Parathyroid adenoma (tissue), 2 donors: ENCODE measurements around the gene KLRF2.

Source experiments
- H2AFZ ChIP-seq: fragments of 300-600 bp; sonication (generic); one replicate; pipeline ENCODE4 v1.7.0; 2017; ENCODE audit warnings: antibody characterized with exemption, mild to moderate bottlenecking
- H3K27ac ChIP-seq: fragments of 300-600 bp; sonication (generic); one replicate; pipeline ENCODE4 v1.7.0; 2017
- H3K27me3 ChIP-seq: fragments of 300-600 bp; sonication (generic); one replicate; pipeline ENCODE4 v1.7.0; 2017; ENCODE audit warnings: low read length; ENCODE audit not compliant: control insufficient read depth, insufficient read depth
- H3K36me3 ChIP-seq: fragments of 300-600 bp; sonication (generic); one replicate; pipeline ENCODE4 v1.7.0; 2017; ENCODE audit warnings: low read length; ENCODE audit not compliant: control insufficient read depth, insufficient read depth
- H3K4me1 ChIP-seq: fragments of 300-600 bp; sonication (generic); one replicate; pipeline ENCODE4 v1.7.0; 2017; ENCODE audit warnings: control low read depth
- H3K4me2 ChIP-seq: fragments of 300-600 bp; sonication (generic); one replicate; pipeline ENCODE4 v1.7.0; 2017; ENCODE audit warnings: low read length
- H3K4me3 ChIP-seq: fragments of 300-600 bp; sonication (generic); one replicate; pipeline ENCODE4 v1.7.0; 2017; ENCODE audit warnings: low read depth, low read length
- H3K79me2 ChIP-seq: fragments of 300-600 bp; sonication (generic); one replicate; pipeline ENCODE4 v1.7.0; 2017; ENCODE audit warnings: control low read depth
- H3K9ac ChIP-seq: fragments of 300-600 bp; sonication (generic); one replicate; pipeline ENCODE4 v1.7.0; 2017; ENCODE audit warnings: mild to moderate bottlenecking
- H3K9me3 ChIP-seq: fragments of 300-600 bp; sonication (generic); one replicate; pipeline ENCODE4 v1.7.0; 2017; ENCODE audit warnings: low read length; ENCODE audit not compliant: control insufficient read depth
- TF ChIP-seq, protein P1 (sequence below): fragments of 300-600 bp; sonication (generic); IDR thresholded peaks from one replicate; pipeline ENCODE4 v1.7.0; 2017; ENCODE audit warnings: antibody characterized with exemption, mild to moderate bottlenecking
- donor health status: primary hyperparathyroidism.

Gene KLRF2

GRCh38 chr12:9931245-9931644, 50.0 kb downstream of the KLRF2 start:
- Histone ChIP-seq H3K4me2 (no peak overlapping the region), H3K36me3 (no peaks in the 10 kb centered on the region), H3K4me1 (peaks cover 2% of the 10 kb centered on the region), H3K4me3 (no peak overlapping the region), H2AFZ (no peak overlapping the region), H3K27ac (no peak overlapping the region), H3K9me3 (no peaks in the 10 kb centered on the region), H3K79me2 (no peaks in the 10 kb centered on the region), H3K27me3 (no peaks in the 10 kb centered on the region), H3K9ac (no peak overlapping the region)
- TF ChIP-seq, protein P1, sequence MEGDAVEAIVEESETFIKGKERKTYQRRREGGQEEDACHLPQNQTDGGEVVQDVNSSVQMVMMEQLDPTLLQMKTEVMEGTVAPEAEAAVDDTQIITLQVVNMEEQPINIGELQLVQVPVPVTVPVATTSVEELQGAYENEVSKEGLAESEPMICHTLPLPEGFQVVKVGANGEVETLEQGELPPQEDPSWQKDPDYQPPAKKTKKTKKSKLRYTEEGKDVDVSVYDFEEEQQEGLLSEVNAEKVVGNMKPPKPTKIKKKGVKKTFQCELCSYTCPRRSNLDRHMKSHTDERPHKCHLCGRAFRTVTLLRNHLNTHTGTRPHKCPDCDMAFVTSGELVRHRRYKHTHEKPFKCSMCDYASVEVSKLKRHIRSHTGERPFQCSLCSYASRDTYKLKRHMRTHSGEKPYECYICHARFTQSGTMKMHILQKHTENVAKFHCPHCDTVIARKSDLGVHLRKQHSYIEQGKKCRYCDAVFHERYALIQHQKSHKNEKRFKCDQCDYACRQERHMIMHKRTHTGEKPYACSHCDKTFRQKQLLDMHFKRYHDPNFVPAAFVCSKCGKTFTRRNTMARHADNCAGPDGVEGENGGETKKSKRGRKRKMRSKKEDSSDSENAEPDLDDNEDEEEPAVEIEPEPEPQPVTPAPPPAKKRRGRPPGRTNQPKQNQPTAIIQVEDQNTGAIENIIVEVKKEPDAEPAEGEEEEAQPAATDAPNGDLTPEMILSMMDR, result no peak

- Histone ChIP-seq H3K4me1 (peaks cover 2% of the 10 kb centered on the region), H3K9me3 (no peaks in the 10 kb centered on the region), H3K4me2 (no peak within 1 kb of the TSS), H3K79me2 (no peaks in the 10 kb centered on the region), H3K27ac (no peak within 1 kb of the TSS), H3K36me3 (no peaks in the 10 kb centered on the region), H3K27me3 (no peaks in the 10 kb centered on the region), H2AFZ (no peak within 1 kb of the TSS), H3K9ac (no peak within 1 kb of the TSS), H3K4me3 (no peak within 1 kb of the TSS)
- TF ChIP-seq, protein P1, result no peak
Observed at GRCh38 chr12:9932270-9932669, 51.0 kb downstream of the KLRF2 start, which contains the start of gene CLEC2A. Gene CLEC2A (minus strand): TSS chr12:9932370. CDS start chr12:9932329, 41 bp downstream.

DNA sequence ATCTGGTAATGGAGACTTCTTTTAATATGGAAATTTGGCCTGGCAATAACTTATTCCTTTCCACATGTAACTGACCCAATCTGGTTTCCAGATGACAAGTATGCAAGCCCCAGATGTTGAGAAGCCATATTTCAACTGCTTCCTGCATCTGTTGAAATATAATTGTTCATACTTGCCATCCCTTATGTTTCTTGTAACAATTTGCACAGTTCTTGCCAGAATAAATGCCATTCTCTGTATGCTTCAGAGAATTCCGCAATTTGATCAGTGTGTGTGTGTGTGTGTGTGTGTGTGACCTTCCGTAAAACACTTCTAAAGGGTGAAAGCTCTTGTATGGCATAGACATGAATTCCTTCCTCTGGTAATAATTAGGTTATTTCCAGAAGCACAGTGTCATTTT, 52.7 kb downstream of the KLRF2 start:
- H3K79me2 ChIP-seq, result no peaks in the 10 kb centered on the region
- H3K4me1 ChIP-seq, result peaks cover 2% of the 10 kb centered on the region
- no peak overlapping the region for H3K9ac ChIP-seq
- H3K27me3 ChIP-seq, result no peaks in the 10 kb centered on the region
- no peak overlapping the region for H3K27ac ChIP-seq
- H3K4me2 ChIP-seq, result no peak overlapping the region
- no peaks in the 10 kb centered on the region for H3K9me3 ChIP-seq
- H2AFZ ChIP-seq, result no peak overlapping the region
- H3K4me3 ChIP-seq, result no peak overlapping the region
- no peaks in the 10 kb centered on the region for H3K36me3 ChIP-seq
- TF ChIP-seq, protein P1, result no peak

DNA sequence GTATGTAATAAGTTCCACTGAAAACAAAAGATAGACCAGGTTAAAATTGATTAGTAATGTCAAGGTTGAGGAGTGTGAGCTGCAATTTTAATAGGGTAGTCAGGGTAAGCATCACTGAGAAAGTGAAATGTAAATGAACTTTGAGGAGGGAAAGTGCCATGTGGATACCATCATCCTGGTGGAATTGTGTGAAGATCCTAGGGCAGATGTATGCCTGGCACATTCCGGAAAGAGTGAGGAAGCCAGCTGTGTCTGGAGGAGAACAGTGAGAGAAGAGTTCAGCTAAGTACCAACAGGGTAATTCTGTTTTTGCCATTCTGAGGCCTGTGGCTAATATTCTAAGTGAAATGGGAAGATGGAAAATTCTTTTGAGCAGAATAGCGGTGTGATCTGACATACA, 53.7 kb downstream of the KLRF2 start:
- Histone ChIP-seq H3K36me3 (no peaks in the 10 kb centered on the region), H3K79me2 (no peaks in the 10 kb centered on the region), H3K27me3 (no peaks in the 10 kb centered on the region), H2AFZ (no peak overlapping the region), H3K4me2 (no peak overlapping the region), H3K9ac (no peak overlapping the region), H3K4me1 (peaks cover 2% of the 10 kb centered on the region), H3K9me3 (no peaks in the 10 kb centered on the region), H3K27ac (no peak overlapping the region), H3K4me3 (no peak overlapping the region)
- TF ChIP-seq, protein P1, result no peak

DNA sequence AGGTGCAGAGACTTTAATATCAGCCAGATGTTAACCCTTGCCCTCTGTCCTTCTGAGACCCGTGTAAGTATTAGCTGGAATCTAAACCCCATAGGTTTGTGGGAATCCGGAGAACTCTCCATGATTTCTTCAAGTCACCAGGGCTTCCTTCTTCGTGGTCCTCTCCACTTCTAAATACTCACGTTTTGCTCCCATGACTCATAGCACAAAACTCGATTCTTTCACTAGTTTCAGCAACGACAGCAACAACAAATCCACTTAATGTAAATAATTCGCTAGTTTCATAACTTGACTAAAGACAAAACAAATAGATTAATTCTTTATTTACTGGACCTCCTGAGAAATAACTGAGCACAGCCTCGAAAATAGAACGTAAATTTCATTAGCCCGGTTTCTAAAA, 55.3 kb downstream of the KLRF2 start:
- H3K27me3 ChIP-seq, result no peaks in the 10 kb centered on the region
- H3K4me3 ChIP-seq, result no peak overlapping the region
- H3K4me1 ChIP-seq, result peaks cover 2% of the 10 kb centered on the region
- H3K79me2 ChIP-seq, result no peaks in the 10 kb centered on the region
- TF ChIP-seq, protein P1, result no peak
- no peak overlapping the region for H3K27ac ChIP-seq
- H2AFZ ChIP-seq, result no peak overlapping the region
- H3K9me3 ChIP-seq, result no peaks in the 10 kb centered on the region
- H3K9ac ChIP-seq, result no peak overlapping the region
- no peaks in the 10 kb centered on the region for H3K36me3 ChIP-seq
- H3K4me2 ChIP-seq, result no peak overlapping the region
